SK-N-SH (cell line): ENCODE results near the gene CCM2. TPM values are rescaled to one million over a fixed set of nuclear protein-coding genes. Genes with fewer than 3 reads are reported as not detected.

Experiments used
- CTCF ChIA-PET: fragments of 300-600, 350-600 bp; formaldehyde crosslinking; extraction: SDS; loops from one replicate; lab custom pipeline; 2021; lab: Yijun Ruan, JAX
- POLR2A ChIA-PET: fragments of 350-600 bp; sonication (Branson Sonifier 250); formaldehyde crosslinking; extraction: SDS; loops from one replicate; lab custom pipeline; 2020; ENCODE audit warnings: antibody characterized with exemption, inconsistent platforms; lab: Yijun Ruan, JAX
- DNase-seq: peaks from one replicate; pipeline ENCODE4 v3.0.0; 2012
- H2AFZ ChIP-seq: fragments of 200-600 bp; sonication (generic); 2 replicates; pipeline ENCODE4 v1.8.1; 2016; ENCODE audit warnings: antibody characterized with exemption, mild to moderate bottlenecking, low read depth
- H3F3A ChIP-seq: fragments of 200-600 bp; sonication (generic); replicated peaks from 2 replicates; pipeline ENCODE3; 2016; ENCODE audit warnings: antibody characterized with exemption, mild to moderate bottlenecking; ENCODE audit not compliant: insufficient read depth
- H3K27ac ChIP-seq, 2 experiments: fragments of 200-500 bp in 1 of 2; fragments of 200-600 bp in 1 of 2; sonication (Bioruptor generic) in 1 of 2; sonication (generic), shearing (Covaris generic) in 1 of 2; 2 replicates each; pipeline versions ENCODE4 v1.5.1 to v1.6.1; 2014 to 2016; ENCODE audit warnings: low read depth in 2 of 2, inconsistent platforms in 1 of 2, low read length in 1 of 2, mild to moderate bottlenecking in 1 of 2, mixed read lengths in 1 of 2
- H3K27me3 ChIP-seq: fragments of 200-600 bp; sonication (generic), shearing (Covaris generic); 2 replicates; pipeline ENCODE4 v1.6.1; 2016; ENCODE audit warnings: mixed run types; ENCODE audit not compliant: insufficient read depth
- H3K36me3 ChIP-seq, 2 experiments: fragments of 200-500 bp in 1 of 2; fragments of 200-600 bp in 1 of 2; sonication (Bioruptor generic) in 1 of 2; sonication (generic) in 1 of 2; replicated peaks in 1 of 2; 2 replicates each; pipeline versions ENCODE3 to v1.5.1; 2014 to 2016; ENCODE audit warnings: low read length in 1 of 2, mild to moderate bottlenecking in 1 of 2; ENCODE audit not compliant: insufficient read depth in 2 of 2, control insufficient read depth in 1 of 2
- H3K4me1 ChIP-seq, 2 experiments: fragments of 200-500 bp in 1 of 2; fragments of 200-600 bp in 1 of 2; sonication (Bioruptor generic) in 1 of 2; sonication (generic), shearing (Covaris generic) in 1 of 2; 2 replicates each; pipeline versions ENCODE4 v1.5.1 to v1.6.1; 2014 to 2016; ENCODE audit warnings: low read depth in 1 of 2, low read length in 1 of 2, mixed run types in 1 of 2; ENCODE audit not compliant: insufficient read depth in 2 of 2, control insufficient read depth in 1 of 2
- H3K4me2 ChIP-seq: fragments of 200-600 bp; sonication (generic), shearing (Covaris generic); 2 replicates; pipeline ENCODE4 v1.6.1; 2017; ENCODE audit warnings: mixed run types
- H3K4me3 ChIP-seq, 2 experiments: fragments of 200-500 bp in 1 of 2; fragments of 200-600 bp in 1 of 2; sonication (Bioruptor generic) in 1 of 2; sonication (generic), shearing (Covaris generic) in 1 of 2; 2 replicates each; pipeline versions ENCODE4 v1.5.1 to v1.8.1; 2014 to 2016; ENCODE audit warnings: low read depth in 2 of 2, inconsistent platforms in 1 of 2, low read length in 1 of 2, mild to moderate bottlenecking in 1 of 2, mixed read lengths in 1 of 2, moderate library complexity in 1 of 2
- H3K79me2 ChIP-seq: fragments of 200-600 bp; sonication (generic); 2 replicates; pipeline ENCODE4 v1.8.1; 2017; ENCODE audit warnings: mild to moderate bottlenecking; ENCODE audit not compliant: insufficient read depth
- H3K9ac ChIP-seq: fragments of 200-600 bp; sonication (generic); 2 replicates; pipeline ENCODE4 v1.6.1; 2017; ENCODE audit warnings: mixed run types
- H3K9me2 ChIP-seq: fragments of 200-600 bp; sonication (generic); 2 replicates; pipeline ENCODE4 v1.6.1; 2017; ENCODE audit warnings: mixed run types
- H3K9me3 ChIP-seq: fragments of 200-600 bp; sonication (generic); 2 replicates; pipeline ENCODE4 v1.6.1; 2017; ENCODE audit warnings: mixed run types, mild to moderate bottlenecking, moderate library complexity
- H4K20me1 ChIP-seq: fragments of 200-600 bp; sonication (generic); 2 replicates; pipeline ENCODE4 v1.6.1; 2017; ENCODE audit warnings: mild to moderate bottlenecking, mixed run types; ENCODE audit not compliant: insufficient read depth
- CHD2 ChIP-seq: fragments of 150-350 bp; IDR thresholded peaks from 2 replicates; pipeline ENCODE4 v1.6.1; 2018; ENCODE audit warnings: low read length; ENCODE audit not compliant: partially characterized antibody
- CTCF ChIP-seq: fragments of 200-600 bp; sonication (generic); IDR thresholded peaks from 2 replicates; pipeline ENCODE4 v1.6.1; 2017; ENCODE audit warnings: antibody characterized with exemption, mild to moderate bottlenecking, moderate library complexity
- ELF1 ChIP-seq: IDR thresholded peaks from 2 replicates; pipeline ENCODE4 v1.4.0; 2012
- EP300 ChIP-seq, 2 experiments: IDR thresholded peaks; 2 replicates each; pipeline versions ENCODE4 v1.4.0 to v1.6.1; 2012; ENCODE audit warnings: borderline replicate concordance in 1 of 2, low read depth in 1 of 2, low read length in 1 of 2
- EZH2phosphoT487 ChIP-seq: fragments of 200-600 bp; sonication (generic); IDR thresholded peaks from 2 replicates; pipeline ENCODE4 v1.6.1; 2017; ENCODE audit warnings: low read depth, mixed run types, mild to moderate bottlenecking, antibody characterized with exemption, moderate library complexity, borderline replicate concordance
- FOSL2 ChIP-seq: IDR thresholded peaks from 2 replicates; pipeline ENCODE4 v1.4.0; 2012; ENCODE audit warnings: low read depth, mild to moderate bottlenecking, moderate library complexity, borderline replicate concordance
- FOXJ3 ChIP-seq: sonication (generic); formaldehyde crosslinking; IDR thresholded peaks from 2 replicates; pipeline ENCODE4 v1.5.1; 2020; ENCODE audit warnings: mild to moderate bottlenecking, missing genetic modification reagents
- FOXM1 ChIP-seq: IDR thresholded peaks from 2 replicates; pipeline ENCODE4 v1.4.0; 2012; ENCODE audit warnings: low read depth, mild to moderate bottlenecking
- GABPA ChIP-seq: IDR thresholded peaks from 2 replicates; pipeline ENCODE4 v1.4.0; 2012; ENCODE audit warnings: low read depth, mild to moderate bottlenecking
- GATA2 ChIP-seq: sonication (generic); formaldehyde crosslinking; IDR thresholded peaks from 2 replicates; pipeline ENCODE4 v1.5.0; 2020; ENCODE audit warnings: mild to moderate bottlenecking, missing genetic modification reagents
- JUND ChIP-seq: IDR thresholded peaks from 2 replicates; pipeline ENCODE4 v1.4.0; 2012
- MXI1 ChIP-seq: IDR thresholded peaks from 2 replicates; pipeline ENCODE4 v1.6.1; 2012; ENCODE audit warnings: mild to moderate bottlenecking, low read depth, low read length, improper control_type of control experiment
- NFIC ChIP-seq: IDR thresholded peaks from 2 replicates; pipeline ENCODE4 v1.4.0; 2012; ENCODE audit warnings: borderline replicate concordance
- POLR2AphosphoS5 ChIP-seq: IDR thresholded peaks from 2 replicates; pipeline ENCODE4 v1.6.1; 2012; ENCODE audit warnings: low read depth, low read length
- RAD21 ChIP-seq: IDR thresholded peaks from 2 replicates; pipeline ENCODE4 v1.6.1; 2012; ENCODE audit warnings: mild to moderate bottlenecking, low read length
- RFX5 ChIP-seq: IDR thresholded peaks from 2 replicates; pipeline ENCODE4 v1.6.1; 2012; ENCODE audit warnings: mild to moderate bottlenecking, improper control_type of control experiment, low read length
- RXRA ChIP-seq: IDR thresholded peaks from 2 replicates; pipeline ENCODE4 v1.4.0; 2012; ENCODE audit warnings: low read depth, mild to moderate bottlenecking, borderline replicate concordance
- SIN3A ChIP-seq: IDR thresholded peaks from 2 replicates; pipeline ENCODE4 v1.6.1; 2012; ENCODE audit warnings: low read depth, mild to moderate bottlenecking, low read length, moderate library complexity, borderline replicate concordance
- SMC3 ChIP-seq: IDR thresholded peaks from 2 replicates; pipeline ENCODE4 v1.6.1; 2012; ENCODE audit warnings: low read depth, low read length, improper control_type of control experiment
- USF2 ChIP-seq: fragments of 150-350 bp; IDR thresholded peaks from 2 replicates; pipeline ENCODE4 v1.6.1; 2017; ENCODE audit warnings: antibody characterized with exemption, low read length, low read depth, borderline replicate concordance
- WGBS: methylation state at CpG from one replicate; pipeline ENCODE4 v1.1.6; 2017; ENCODE audit warnings: low lambda C conversion rate; 5-methylcytosine and 5-hydroxymethylcytosine counted together
- polyA plus RNA-seq, 3 experiments: library from polyadenylated mRNA; depleted of rRNA; stranded (reverse); fragments of >200 nt; gene quantifications; 2 replicates each; pipeline ENCODE4 v1.2.3, GENCODE V29; 2012
- TF ChIP-seq, protein P1 (sequence below): IDR thresholded peaks from 2 replicates; pipeline ENCODE4; 2012
- TF ChIP-seq, protein P2 (sequence below): IDR thresholded peaks from 2 replicates; pipeline ENCODE4 v1.6.1; 2012; ENCODE audit warnings: mild to moderate bottlenecking, low read depth, low read length, moderate library complexity

Gene CCM2
- polyA plus RNA-seq, 1 of the 3 experiments (the other 2 are of a cell fraction): 83.2 TPM

- H3K27me3 ChIP-seq: peaks cover 12% of the 10 kb centered on the region; the same call in 1 of the 2 replicates
- no CpG with 5 or more reads among the region's 2 CpGs for WGBS
Observed at GRCh38 chr7:44953156-44953555, 46.8 kb upstream of the CCM2 start.

GRCh38 chr7:44955733-44956132 lies 44.3 kb upstream of the CCM2 start:
- peak; percentile 14 for DNase-seq
- Histone ChIP-seq H3K4me2 (no peak overlapping the region), H2AFZ (no peak overlapping the region), H3K9me2 (no peaks in the 10 kb centered on the region), H3K9ac (no peak overlapping the region), H3K9me3 (no peaks in the 10 kb centered on the region), H3K4me1 (no peaks in the 10 kb centered on the region; a peak in 1 of 4 replicates), H4K20me1 (no peaks in the 10 kb centered on the region), H3K27me3 (peaks cover 8% of the 10 kb centered on the region; the same call in 1 of the 2 replicates), H3K27ac (no peak overlapping the region), H3K4me3 (no peak overlapping the region), H3K36me3 (no peaks in the 10 kb centered on the region), H3K79me2 (no peaks in the 10 kb centered on the region), H3F3A (no peaks in the 10 kb centered on the region)
- CTCF ChIA-PET: interaction anchor here (0.8 to 2.5 kb wide), 5 partner anchors 19 to 180 kb away, joined by 3 to 11 read pairs (median 6); partner anchors contain the start of gene H2AZ2
- POLR2A ChIA-PET: interaction anchor here (0.6 kb wide), 1 partner anchor 245 kb away, joined by 3 read pairs; no protein-coding TSS in a partner anchor
- WGBS: 32% methylated on average over 2 of the region's 2 CpGs
- TF ChIP-seq, protein P1, sequence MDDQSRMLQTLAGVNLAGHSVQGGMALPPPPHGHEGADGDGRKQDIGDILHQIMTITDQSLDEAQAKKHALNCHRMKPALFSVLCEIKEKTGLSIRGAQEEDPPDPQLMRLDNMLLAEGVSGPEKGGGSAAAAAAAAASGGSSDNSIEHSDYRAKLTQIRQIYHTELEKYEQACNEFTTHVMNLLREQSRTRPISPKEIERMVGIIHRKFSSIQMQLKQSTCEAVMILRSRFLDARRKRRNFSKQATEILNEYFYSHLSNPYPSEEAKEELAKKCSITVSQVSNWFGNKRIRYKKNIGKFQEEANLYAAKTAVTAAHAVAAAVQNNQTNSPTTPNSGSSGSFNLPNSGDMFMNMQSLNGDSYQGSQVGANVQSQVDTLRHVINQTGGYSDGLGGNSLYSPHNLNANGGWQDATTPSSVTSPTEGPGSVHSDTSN: no peak
- TF ChIP-seq ELF1: no peak
- TF ChIP-seq RXRA: no peak
- TF ChIP-seq GATA2 (CRISPR knock-in tag): no peak
- no peak for TF ChIP-seq FOSL2
- no peak for TF ChIP-seq RAD21
- no peak for TF ChIP-seq CTCF
- no peak for TF ChIP-seq JUND
- TF ChIP-seq EP300 (IDR thresholded peaks at IDR 0.05; ENCODE audit: borderline replicate concordance in 1 of 2, low read depth in 1 of 2, low read length in 1 of 2): no peak
- no peak for TF ChIP-seq NFIC
- TF ChIP-seq SMC3: no peak
- no peak for TF ChIP-seq USF2
- TF ChIP-seq CHD2: no peak
- no peak for TF ChIP-seq MXI1
- TF ChIP-seq, protein P2, sequence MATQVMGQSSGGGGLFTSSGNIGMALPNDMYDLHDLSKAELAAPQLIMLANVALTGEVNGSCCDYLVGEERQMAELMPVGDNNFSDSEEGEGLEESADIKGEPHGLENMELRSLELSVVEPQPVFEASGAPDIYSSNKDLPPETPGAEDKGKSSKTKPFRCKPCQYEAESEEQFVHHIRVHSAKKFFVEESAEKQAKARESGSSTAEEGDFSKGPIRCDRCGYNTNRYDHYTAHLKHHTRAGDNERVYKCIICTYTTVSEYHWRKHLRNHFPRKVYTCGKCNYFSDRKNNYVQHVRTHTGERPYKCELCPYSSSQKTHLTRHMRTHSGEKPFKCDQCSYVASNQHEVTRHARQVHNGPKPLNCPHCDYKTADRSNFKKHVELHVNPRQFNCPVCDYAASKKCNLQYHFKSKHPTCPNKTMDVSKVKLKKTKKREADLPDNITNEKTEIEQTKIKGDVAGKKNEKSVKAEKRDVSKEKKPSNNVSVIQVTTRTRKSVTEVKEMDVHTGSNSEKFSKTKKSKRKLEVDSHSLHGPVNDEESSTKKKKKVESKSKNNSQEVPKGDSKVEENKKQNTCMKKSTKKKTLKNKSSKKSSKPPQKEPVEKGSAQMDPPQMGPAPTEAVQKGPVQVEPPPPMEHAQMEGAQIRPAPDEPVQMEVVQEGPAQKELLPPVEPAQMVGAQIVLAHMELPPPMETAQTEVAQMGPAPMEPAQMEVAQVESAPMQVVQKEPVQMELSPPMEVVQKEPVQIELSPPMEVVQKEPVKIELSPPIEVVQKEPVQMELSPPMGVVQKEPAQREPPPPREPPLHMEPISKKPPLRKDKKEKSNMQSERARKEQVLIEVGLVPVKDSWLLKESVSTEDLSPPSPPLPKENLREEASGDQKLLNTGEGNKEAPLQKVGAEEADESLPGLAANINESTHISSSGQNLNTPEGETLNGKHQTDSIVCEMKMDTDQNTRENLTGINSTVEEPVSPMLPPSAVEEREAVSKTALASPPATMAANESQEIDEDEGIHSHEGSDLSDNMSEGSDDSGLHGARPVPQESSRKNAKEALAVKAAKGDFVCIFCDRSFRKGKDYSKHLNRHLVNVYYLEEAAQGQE: no peak

More at GRCh38 chr7:44953156-44953555, 46.8 kb upstream of the CCM2 start:
- no peak for DNase-seq
- no peak overlapping the region for H3K27ac ChIP-seq
- no peak overlapping the region for H3K4me3 ChIP-seq
- no peaks in the 10 kb centered on the region for H3K36me3 ChIP-seq
- H3K9me3 ChIP-seq: no peaks in the 10 kb centered on the region
- no peaks in the 10 kb centered on the region for H3K9me2 ChIP-seq
- CTCF ChIA-PET: interaction anchor here (2.5 kb wide), 1 partner anchor 31 kb away, joined by 6 read pairs; no protein-coding TSS in a partner anchor
- TF ChIP-seq FOXM1 (no peak), SIN3A (no peak), RFX5 (no peak), FOXJ3 (no peak), POLR2AphosphoS5 (no peak), CHD2 (no peak), GABPA (no peak), EZH2phosphoT487 (no peak)
- TF ChIP-seq, protein P1: no peak
- no peak overlapping the region for H3K4me2 ChIP-seq
- no peaks in the 10 kb centered on the region; a peak in 1 of 4 replicates for H3K4me1 ChIP-seq
- no peaks in the 10 kb centered on the region for H4K20me1 ChIP-seq
- H3K79me2 ChIP-seq: no peaks in the 10 kb centered on the region
- H3F3A ChIP-seq: no peaks in the 10 kb centered on the region
- POLR2A ChIA-PET: no interaction called here
- no peak overlapping the region for H3K9ac ChIP-seq
- H2AFZ ChIP-seq: no peak overlapping the region
